Lower leg skin (tissue), 4 donors: Measurements from ENCODE around the gene PIEZO2. TPM values are rescaled to one million over a fixed set of nuclear protein-coding genes. Genes with fewer than 3 reads are reported as not detected.
"Not testable (repeated sequence)": the region's sequence is repeated elsewhere in the genome, so short reads cannot be mapped to it uniquely, and the experiment has no call there.

Source experiments
- DNase-seq, 2 donors: peaks; one replicate each; pipeline ENCODE4 v3.0.0-alpha.2; 2019; ENCODE audit warnings: low spot score in 2 of 2
- H3K4me3 ChIP-seq: fragments of 200-600 bp; sonication (generic); 2 replicates; pipeline ENCODE4 v1.5.1; 2017; ENCODE audit warnings: mild to moderate bottlenecking, low read depth; ENCODE audit not compliant: poor library complexity, severe bottlenecking
- CTCF ChIP-seq, 3 donors: fragments of 450-650 bp; IDR thresholded peaks; one replicate each; pipeline ENCODE4 v1.5.1; 2016; ENCODE audit warnings: antibody characterized with exemption in 3 of 3, mild to moderate bottlenecking in 3 of 3, moderate library complexity in 2 of 3
- POLR2A ChIP-seq, 2 donors: fragments of 450-650 bp; IDR thresholded peaks; one replicate each; pipeline ENCODE4 v1.6.1; 2016 to 2017; ENCODE audit warnings: antibody characterized with exemption in 2 of 2, mild to moderate bottlenecking in 1 of 2, moderate library complexity in 1 of 2
- WGBS, 2 donors: methylation state at CpG; one replicate each; pipeline ENCODE4 v1.1.5; 2018; 5-methylcytosine and 5-hydroxymethylcytosine counted together
- intact Hi-C: fragments of 100-400 bp; cut with DNase I; formaldehyde crosslinking; loops from one replicate; pipeline ENCODE4 v1.15.0; 2023; ENCODE audit warnings: low total_unique reads
- total RNA-seq, 4 donors: library from RNA; depleted of rRNA; stranded (reverse); fragments of >200 nt; gene quantifications; one replicate each; pipeline ENCODE4 v1.1.0, GENCODE V29; 2016

Gene PIEZO2
- total RNA-seq, 4 donors from 2014 or later, result 0.30 to 1.8 (median 0.64) TPM

GRCh38 chr18:10923551-10924070 lies 225.8 kb downstream of the PIEZO2 start:
- no peak for DNase-seq
- no peak for TF ChIP-seq CTCF (IDR thresholded peaks at IDR 0.05)
- TF ChIP-seq POLR2A (IDR thresholded peaks at IDR 0.05), result no peak
- 71 to 75% methylated on average over 1 of the region's 1 CpG for WGBS, 2 donors
- no peak overlapping the region for H3K4me3 ChIP-seq
- intact Hi-C loops, result no loop called here

GRCh38 chr18:10923141-10923540 lies 226.2 kb downstream of the PIEZO2 start:
- 50 to 55% methylated on average over 4 of the region's 4 CpGs for WGBS, 2 donors
- DNase-seq, result no peak
- intact Hi-C loops, result no loop called here

GRCh38 chr18:10922712-10923111 lies 226.7 kb downstream of the PIEZO2 start:
- WGBS, 2 donors, result 96 to 100% methylated on average over 1 of the region's 1 CpG
- DNase-seq, intact Hi-C loops: not testable (repeated sequence)

More at GRCh38 chr18:10923141-10923540, 226.2 kb downstream of the PIEZO2 start:
- no peak overlapping the region for H3K4me3 ChIP-seq
- TF ChIP-seq POLR2A (IDR thresholded peaks at IDR 0.05), result no peak
- no peak for TF ChIP-seq CTCF (IDR thresholded peaks at IDR 0.05)

GRCh38 chr18:10920309-10920708 lies 229.1 kb downstream of the PIEZO2 start:
- intact Hi-C loops, H3K4me3 ChIP-seq, DNase-seq: not testable (repeated sequence)
- 78 to 80% methylated on average over 6 of the region's 6 CpGs for whole genome bisulfite sequencing, 2 donors

More at GRCh38 chr18:10922712-10923111, 226.7 kb downstream of the PIEZO2 start:
- not testable (repeated sequence) for H3K4me3 ChIP-seq

- no peak overlapping the region for H3K4me3 ChIP-seq
- no peak for DNase-seq
- 76 to 83% methylated on average over 2 of the region's 2 CpGs for WGBS, 2 donors
- no peak for TF ChIP-seq POLR2A (IDR thresholded peaks at IDR 0.05)
- TF ChIP-seq CTCF (IDR thresholded peaks at IDR 0.05), result no peak
- intact Hi-C loops, result no loop called here
These were observed 229.5 kb downstream of the PIEZO2 start for GRCh38 chr18:10919851-10920250.

- DNase-seq, result no peak
- 55 to 56% methylated on average over 4 of the region's 4 CpGs for WGBS, 2 donors
- TF ChIP-seq CTCF (IDR thresholded peaks at IDR 0.05), result no peak
- no peak for TF ChIP-seq POLR2A (IDR thresholded peaks at IDR 0.05)
- no peak overlapping the region for H3K4me3 ChIP-seq
- intact Hi-C loops, result no loop called here
These were observed 232.5 kb downstream of the PIEZO2 start for GRCh38 chr18:10916865-10917264.

- DNase-seq, result no peak
- H3K4me3 ChIP-seq, result no peak overlapping the region
- intact Hi-C loops, result no loop called here
- TF ChIP-seq CTCF (IDR thresholded peaks at IDR 0.05), result no peak
- no peak for TF ChIP-seq POLR2A (IDR thresholded peaks at IDR 0.05)
- WGBS, 2 donors, result 88 to 91% methylated on average over 14 to 22 of the region's 23 CpGs
These were observed 233.0 kb downstream of the PIEZO2 start for GRCh38 chr18:10916387-10916786.

GRCh38 chr18:10915748-10916147 lies 233.6 kb downstream of the PIEZO2 start:
- DNase-seq, intact Hi-C loops, H3K4me3 ChIP-seq: not testable (repeated sequence)
- WGBS, 2 donors, result 98% methylated on average over 5 of the region's 5 CpGs

GRCh38 chr18:10914610-10915009 lies 234.8 kb downstream of the PIEZO2 start:
- intact Hi-C loops, DNase-seq, H3K4me3 ChIP-seq: not testable (repeated sequence)
- WGBS, 2 donors, result 86 to 90% methylated on average over 6 of the region's 8 CpGs
